GM21515 (cell line): ENCODE results near the gene PRDX1.
"Not testable (repeated sequence)": the region's sequence is repeated elsewhere in the genome, so short reads cannot be mapped to it uniquely, and the experiment has no call there.

Experiments
- ATAC-seq: cut with Tn5 transposase; IDR thresholded peaks from one replicate; pipeline ENCODE4 v1.9.1; 2021; ENCODE audit not compliant: unreplicated experiment

PRDX1 gene

GRCh38 chr1:45507195-45507594, 14.5 kb downstream of the PRDX1 start:
- no peak for ATAC-seq

DNA sequence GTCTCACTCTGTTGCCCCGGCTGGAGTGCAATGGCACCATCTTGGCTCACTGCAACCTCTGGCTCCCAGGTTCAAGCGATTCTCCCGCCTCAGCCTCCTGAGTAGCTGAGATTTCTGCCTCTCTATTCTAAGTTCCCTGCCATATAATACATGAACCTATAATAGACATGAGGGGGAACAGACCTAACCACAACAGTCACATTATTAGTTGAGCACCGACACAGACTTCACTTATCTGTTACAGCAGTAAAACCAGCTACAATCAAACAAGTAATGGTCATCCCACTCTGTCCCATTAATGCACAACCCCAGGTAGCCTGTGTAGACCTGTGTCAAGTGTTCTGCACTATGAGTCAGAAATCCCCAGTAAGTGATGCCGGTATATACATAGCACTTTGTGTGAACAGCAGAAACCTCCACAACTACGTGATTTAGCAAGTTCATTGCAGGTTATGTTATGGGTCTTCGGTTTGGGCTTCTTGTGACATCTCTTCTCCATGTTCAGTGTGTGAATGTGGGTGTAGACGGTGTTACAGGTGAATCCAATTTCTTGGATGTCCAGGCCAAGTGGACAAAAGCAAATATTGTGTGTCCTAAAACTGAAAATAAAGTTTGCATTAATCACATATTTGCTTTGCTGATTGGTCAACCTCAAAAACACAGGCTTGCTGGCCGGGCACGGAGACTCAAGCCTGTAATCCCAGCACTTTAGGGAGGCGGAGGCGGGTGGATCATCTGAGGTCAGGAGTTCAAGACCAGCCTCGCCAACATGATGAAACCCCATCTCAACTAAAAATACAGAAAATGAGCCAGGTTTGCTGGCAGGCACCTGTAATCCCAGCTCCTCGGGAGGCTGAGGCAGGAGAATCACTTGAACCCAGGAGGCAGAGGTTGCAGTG, 18.0 kb downstream of the PRDX1 start:
- ATAC-seq, result no peak

DNA sequence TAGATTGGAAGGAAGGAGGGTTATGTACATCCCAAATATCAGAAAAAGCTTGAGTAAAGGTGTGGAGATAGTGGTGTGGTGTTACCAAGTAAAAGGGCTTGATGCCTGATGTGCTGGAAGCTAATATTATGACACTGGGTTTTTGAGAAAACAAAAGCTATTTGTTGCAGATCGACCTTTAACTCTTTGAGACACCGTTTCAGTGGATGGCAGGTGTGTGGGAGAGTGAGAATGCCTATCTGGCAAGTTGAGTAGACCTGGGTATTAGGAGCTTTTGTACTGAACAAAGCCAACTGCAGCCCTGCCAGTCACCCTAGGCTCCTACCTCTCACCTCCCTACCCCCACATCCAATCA, 20.2 kb downstream of the PRDX1 start:
- no peak for ATAC-seq

DNA sequence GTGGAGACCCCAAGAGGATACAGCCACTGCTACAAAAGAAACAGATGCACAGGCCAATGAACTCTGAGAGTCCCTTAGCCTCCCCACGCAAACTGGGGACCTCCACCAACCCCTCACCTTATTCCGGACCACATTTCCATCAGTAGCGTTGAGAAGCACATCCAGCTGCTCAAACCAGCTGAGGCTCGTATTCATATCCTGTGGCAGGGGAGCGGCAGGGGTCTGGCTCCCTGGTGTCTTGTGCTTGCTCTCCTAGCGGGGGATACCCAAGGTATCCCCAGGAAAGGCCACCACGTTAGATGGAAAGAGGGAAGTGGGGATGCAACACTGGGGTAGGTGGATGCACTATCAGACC, 22.3 kb downstream of the PRDX1 start:
- peak; percentile 2 for ATAC-seq

DNA sequence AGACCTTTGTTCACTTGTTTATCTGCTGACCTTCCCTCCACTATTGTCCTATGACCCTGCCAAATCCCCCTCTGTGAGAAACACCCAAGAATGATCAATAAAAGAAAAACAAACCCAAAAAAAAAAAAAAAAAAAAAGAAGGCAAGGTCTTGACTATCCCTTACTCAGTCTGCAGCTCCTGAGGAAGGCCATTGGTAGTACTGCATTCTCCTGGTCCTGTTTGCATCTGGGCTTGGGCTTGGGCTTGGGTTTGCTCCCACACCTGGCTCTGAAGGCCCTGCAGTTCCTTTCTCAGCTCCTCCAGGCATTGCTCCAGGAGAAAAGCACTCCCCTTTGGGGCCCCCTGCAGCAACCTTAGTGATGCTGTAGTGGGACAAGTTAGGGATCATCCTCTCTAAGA, 23.4 kb downstream of the PRDX1 start:
- no peak for ATAC-seq

- no peak for ATAC-seq
Measured at GRCh38 chr1:45493116-45493697, 28.5 kb downstream of the PRDX1 start.

DNA sequence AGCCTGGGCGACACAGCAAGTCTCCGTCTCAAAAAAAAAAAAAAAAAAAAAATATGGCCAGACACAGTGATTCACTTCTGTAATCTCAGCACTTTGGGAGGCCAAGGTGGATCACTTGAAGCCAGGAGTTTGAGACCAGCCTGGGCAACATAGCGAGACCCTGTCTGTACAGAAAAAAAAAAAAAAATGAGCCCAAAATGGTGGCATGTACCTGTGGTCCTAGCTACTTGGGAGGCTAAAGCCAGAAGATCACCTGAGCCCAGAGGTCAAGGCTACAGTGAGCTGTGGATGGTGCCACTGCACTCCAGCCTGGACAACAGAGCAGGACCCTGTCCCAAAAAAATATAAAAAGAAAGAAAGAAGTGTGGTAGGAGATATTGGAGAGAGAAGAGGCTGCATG, 29.0 kb downstream of the PRDX1 start:
- ATAC-seq, result no peak

GRCh38 chr1:45491487-45492260, 30.0 kb downstream of the PRDX1 start:
- no peak for ATAC-seq

DNA sequence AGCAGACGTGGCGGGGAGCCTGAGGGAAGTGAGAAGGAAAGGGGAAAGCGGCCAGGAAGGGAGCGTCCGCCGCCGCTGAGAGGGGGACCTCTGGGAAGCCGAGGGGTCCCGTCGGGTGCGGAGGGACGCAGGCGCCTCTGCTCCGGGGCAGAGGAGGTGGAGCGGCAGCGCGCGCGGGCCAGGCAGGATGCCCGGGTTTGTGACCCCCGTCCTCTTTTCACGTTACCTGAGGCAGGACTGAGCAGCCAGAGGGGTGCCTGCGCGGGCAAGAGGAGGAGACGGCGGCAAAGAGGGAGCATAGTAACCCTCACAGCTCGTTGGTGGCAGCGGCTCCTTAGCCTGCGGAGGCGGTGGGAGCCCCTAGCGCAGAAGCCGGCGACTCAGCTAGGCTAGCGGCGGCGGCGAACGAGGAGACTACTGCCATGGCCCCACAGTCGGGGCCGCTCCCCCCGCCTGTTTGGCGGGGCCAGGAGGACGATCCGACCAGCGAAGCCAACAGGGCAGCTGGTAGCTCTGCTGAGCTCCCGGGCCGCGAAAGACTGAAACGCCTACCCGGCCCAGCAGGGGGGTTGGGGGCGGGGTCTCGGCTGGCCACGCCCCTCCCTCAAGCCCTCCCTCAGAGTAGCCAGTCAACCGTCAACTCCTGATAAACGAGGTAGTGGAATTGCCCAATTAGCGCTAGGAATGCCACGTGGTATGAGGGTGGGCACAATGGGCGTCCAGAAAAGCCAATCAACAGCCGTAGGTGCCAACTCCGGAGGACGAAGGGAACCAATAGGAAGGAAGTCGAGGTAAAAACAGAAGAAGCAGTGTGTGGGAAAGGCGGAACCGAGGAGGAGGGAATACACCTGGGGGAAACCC, 30.8 kb downstream of the PRDX1 start, which contains the start of gene TESK2:
TSS of gene TESK2 (minus strand) at position 538 of the 861 bp plus-strand sequence. CDS start 33,378 bp downstream, outside the sequence.
- ATAC-seq, result peak; percentile 85

GRCh38 chr1:45490121-45490625, 31.5 kb downstream of the PRDX1 start:
- no peak for ATAC-seq

GRCh38 chr1:45489379-45489778, 32.3 kb downstream of the PRDX1 start:
- ATAC-seq, result not testable (repeated sequence)

DNA sequence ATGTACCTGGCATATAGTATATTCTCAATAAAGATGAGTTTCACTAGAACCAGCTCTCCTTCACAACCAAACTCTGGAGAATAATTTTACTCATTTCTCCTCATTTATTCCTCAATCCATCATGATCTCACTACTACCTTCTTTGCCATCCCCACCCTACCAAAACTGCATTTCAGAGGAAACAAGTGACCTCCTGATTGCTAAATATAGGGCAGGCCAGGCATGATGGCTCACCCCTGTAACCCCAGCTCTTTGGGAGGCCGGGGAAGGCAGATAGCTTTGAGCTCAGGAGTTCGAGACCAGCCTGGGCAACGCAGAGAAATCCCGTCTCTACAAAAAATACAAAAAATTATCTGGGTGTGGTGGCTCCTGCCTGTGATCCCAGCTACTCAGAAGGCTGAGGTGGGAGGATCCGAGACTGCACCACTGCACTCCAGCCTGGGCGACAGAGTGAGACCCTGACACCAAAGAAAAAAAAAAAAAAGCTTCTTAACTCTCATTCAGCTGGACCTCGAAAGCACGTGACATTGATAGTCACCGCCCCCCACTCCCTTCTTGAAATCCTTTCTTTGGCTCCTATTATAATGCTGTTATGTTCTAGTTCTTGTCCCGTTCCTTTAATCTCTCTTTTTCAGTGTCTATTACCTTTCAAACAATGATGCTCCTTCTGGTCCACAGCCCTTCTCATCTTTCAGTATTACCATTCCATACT, 32.9 kb downstream of the PRDX1 start:
- no peak for ATAC-seq

GRCh38 chr1:45485949-45486348, 35.7 kb downstream of the PRDX1 start:
- no peak for ATAC-seq

DNA sequence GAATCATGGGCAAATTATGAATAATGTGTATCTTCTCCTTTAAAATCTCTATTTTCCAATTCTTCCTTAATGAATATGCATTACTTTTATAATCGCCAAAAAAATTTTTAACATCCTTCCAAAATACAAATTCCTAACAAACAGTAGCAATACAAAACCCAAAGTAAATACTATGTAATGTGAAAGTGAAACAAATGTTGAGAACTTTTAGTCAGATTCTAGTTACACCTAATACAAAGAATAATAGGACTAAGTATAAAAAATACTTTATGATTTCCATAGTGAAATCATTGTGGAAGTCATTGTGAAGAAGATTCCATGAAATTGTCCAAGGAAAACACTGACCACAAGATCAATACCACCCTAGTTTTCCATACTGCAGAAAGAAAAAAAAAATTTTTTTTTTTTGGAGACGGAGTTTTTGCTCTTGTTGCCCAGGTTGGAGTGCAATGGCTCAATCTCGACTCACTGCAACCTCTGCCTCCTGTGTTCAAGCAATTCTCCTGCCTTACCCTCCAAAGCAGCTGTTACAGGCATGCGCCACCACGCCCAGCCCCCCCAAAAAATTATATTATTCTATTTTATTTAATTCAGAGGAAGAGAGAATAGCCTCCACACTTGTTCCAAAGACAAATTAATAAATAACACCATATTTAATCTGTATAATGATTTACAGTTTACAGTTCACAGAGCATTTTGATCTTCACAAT, 42.5 kb downstream of the PRDX1 start:
- no peak for ATAC-seq

DNA sequence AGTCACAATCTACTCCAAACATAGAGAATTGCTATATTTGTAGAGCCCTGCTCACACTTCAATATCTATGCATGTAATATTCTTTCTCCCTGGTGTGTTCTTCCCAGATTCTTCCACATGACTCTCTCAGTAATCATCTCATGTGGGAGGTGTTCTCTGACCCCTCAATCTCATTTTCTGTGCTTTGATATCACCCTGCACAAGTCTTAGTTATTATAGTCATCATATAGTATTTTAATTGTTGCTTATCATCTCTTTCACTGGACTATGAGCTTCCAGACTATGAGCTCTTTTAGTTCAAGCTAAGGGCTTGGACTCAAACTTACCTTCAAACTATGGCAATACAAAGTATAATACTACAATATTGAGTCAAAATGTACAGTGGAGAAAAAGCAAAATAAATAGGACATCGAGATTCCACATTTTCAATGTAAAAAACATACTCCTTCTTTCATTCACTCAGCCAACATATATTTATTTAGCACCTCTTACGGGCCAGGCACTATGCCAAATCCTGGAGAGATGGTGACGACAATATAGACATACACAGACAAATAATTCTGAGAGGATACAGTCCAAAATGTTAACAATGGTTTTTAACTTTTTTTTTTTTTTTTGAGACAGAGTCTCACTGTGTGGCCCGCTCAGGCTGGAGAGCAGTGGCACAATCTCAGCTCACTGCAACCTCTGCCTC, 43.4 kb downstream of the PRDX1 start:
- no peak for ATAC-seq

DNA sequence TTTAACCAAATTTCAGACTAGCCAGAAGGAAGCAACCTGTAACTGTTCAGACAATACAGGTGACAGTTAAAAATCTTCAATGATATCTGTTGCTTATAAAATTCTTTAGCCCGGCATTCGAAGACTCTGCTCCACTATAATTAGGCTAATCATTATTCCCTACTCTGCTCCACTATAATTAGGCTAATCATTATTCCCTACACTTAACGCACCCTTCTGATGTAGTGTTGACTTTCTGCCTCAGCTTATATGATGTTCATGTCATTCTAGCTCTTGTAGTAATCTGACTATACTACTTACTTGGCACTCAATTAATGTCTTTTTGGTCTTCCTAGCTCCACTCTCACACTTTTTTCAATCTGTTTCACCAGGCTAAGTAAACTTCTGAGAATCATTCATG, 44.0 kb downstream of the PRDX1 start:
- no peak for ATAC-seq

- ATAC-seq, result not testable (repeated sequence)
Measured at GRCh38 chr1:45474194-45474593, 47.5 kb downstream of the PRDX1 start.

DNA sequence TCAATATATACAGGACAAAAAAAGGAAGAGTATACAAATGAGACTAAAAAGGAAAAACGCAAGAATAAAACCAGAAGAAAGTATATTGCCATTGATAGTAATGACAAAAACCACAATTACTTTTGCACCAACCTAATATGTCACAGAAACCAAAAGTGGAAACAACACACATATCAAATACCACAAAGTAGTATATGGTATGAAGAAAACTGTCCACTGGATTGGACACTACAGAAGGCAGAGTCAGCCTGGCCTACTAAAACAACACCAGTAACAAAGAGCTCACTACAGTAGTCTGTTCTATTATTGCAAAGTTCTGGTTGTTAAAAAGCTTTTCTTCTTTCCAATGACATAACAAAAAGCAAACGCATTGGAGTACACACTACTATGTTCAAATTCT, 48.4 kb downstream of the PRDX1 start:
- no peak for ATAC-seq

DNA sequence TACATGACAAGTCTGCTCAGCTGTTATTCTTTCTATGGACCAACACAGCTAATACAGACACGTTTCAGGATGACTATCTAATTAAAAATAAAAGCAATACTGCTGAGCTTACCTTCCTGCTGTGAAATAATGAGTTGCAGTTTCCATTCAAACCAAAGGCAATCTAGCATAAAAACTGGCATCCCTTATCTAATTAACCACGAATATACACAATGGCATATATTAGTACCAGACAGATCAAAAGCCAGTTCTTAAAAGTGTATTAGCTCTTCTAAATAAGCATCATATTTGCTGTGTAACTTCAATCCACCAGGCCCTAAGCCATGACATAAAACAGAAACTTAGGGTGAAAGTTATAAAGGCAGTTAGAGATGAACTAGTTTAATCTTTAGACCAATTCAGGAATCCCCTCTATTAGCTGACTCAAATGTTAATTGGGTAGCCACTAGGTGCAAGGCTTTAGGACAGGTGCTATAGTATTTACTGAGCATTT, 51.3 kb downstream of the PRDX1 start:
- ATAC-seq, result no peak
